DMS153 treated with DMSO at 0.1 percent for 48 hours (cell line): ENCODE measurements around the gene ST3GAL4.

Source experiments
- DNase-seq: peaks from one replicate; lab custom pipeline; 2025; ENCODE audit not compliant: unreplicated experiment; lab: John Stamatoyannopoulos, UW

The ST3GAL4 gene

GRCh38 chr11:126328938-126329643 is 26.4 kb upstream of the ST3GAL4 start:
- DNase-seq: no peak

- no peak for DNase-seq
Measured at GRCh38 chr11:126329644-126330211, 25.8 kb upstream of the ST3GAL4 start.

- DNase-seq: no peak
Measured at GRCh38 chr11:126331286-126331685, 24.2 kb upstream of the ST3GAL4 start.

- DNase-seq: no peak
Measured at GRCh38 chr11:126332221-126332711, 23.2 kb upstream of the ST3GAL4 start.

GRCh38 chr11:126333142-126333541 is 22.3 kb upstream of the ST3GAL4 start:
- DNase-seq: no peak

GRCh38 chr11:126334659-126335462 is 20.6 kb upstream of the ST3GAL4 start:
- DNase-seq: no peak

GRCh38 chr11:126335463-126335760 is 20.1 kb upstream of the ST3GAL4 start:
- DNase-seq: no peak

- DNase-seq: no peak
Measured at GRCh38 chr11:126336138-126336541, 19.3 kb upstream of the ST3GAL4 start.

- no peak for DNase-seq
Measured at GRCh38 chr11:126336671-126337101, 18.8 kb upstream of the ST3GAL4 start.

GRCh38 chr11:126337126-126337473 is 18.4 kb upstream of the ST3GAL4 start:
- DNase-seq: no peak

- no peak for DNase-seq
Measured at GRCh38 chr11:126337474-126338241, 17.8 kb upstream of the ST3GAL4 start.

- DNase-seq: no peak
Measured at GRCh38 chr11:126338346-126339055, 17.0 kb upstream of the ST3GAL4 start.

- no peak for DNase-seq
Measured at GRCh38 chr11:126339073-126339862, 16.2 kb upstream of the ST3GAL4 start.

- no peak for DNase-seq
Measured at GRCh38 chr11:126339863-126340434, 15.5 kb upstream of the ST3GAL4 start.

GRCh38 chr11:126340960-126341606 is 14.4 kb upstream of the ST3GAL4 start:
- DNase-seq: no peak

GRCh38 chr11:126341760-126342161 is 13.7 kb upstream of the ST3GAL4 start:
- no peak for DNase-seq

- DNase-seq: no peak
Measured at GRCh38 chr11:126343051-126343450, 12.4 kb upstream of the ST3GAL4 start.

GRCh38 chr11:126344141-126345080 is 11.1 kb upstream of the ST3GAL4 start:
- no peak for DNase-seq
